Measurements from ENCODE around the gene ABR.

- no peak for TF ChIP-seq CTCF (IDR thresholded peaks at IDR 0.05)
- TF ChIP-seq POLR2A (IDR thresholded peaks at IDR 0.05): no peak
Measured at GRCh38 chr17:1173432-1174262, 6.1 kb downstream of the ABR start.
